ENCODE measurements around the gene METAP2.

METAP2 gene

DNA sequence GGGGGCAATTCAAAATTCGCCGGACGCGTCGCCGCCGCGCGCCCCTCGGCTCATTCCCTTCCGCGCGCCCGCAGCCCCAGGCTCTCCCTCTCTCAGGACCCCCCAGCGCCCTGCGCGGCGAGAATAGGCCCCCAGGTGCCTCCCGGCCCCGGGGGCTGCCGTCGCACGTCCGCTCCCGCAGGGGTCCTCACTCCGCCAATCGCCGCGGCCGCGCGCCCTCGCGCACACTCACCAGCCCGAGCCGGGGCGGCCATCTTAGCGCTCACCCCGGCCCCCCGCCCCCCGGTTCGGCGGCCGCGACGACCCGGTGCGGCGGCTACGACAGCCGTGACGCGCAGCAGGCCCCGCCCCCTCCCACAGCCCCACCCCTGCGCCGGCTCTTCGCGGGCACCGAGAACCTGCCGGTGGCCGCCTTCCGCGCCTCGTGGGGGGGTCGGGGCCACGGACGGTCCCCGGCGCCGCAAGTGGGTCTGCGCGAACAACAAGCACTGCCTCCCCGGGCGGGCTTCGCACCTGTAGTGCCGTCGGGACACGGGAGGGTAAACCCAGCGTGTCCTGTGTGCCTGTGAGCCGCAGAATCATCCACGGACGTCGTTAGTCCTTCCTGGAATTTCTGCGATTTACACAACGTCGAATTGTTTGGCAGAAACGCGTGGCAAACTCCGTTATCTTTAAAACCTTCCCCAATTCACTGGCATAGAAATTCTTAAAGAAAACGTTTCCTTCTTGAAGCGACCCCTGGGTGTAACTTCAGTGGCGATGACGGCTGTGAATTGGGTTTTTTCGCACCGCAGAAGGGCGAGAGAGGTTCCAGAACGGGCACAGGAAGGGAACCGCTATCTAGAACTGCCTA lies 74.8 kb downstream of the METAP2 start:
- DNase-seq (ENCODE audit: low spot score) = no peak

DNA sequence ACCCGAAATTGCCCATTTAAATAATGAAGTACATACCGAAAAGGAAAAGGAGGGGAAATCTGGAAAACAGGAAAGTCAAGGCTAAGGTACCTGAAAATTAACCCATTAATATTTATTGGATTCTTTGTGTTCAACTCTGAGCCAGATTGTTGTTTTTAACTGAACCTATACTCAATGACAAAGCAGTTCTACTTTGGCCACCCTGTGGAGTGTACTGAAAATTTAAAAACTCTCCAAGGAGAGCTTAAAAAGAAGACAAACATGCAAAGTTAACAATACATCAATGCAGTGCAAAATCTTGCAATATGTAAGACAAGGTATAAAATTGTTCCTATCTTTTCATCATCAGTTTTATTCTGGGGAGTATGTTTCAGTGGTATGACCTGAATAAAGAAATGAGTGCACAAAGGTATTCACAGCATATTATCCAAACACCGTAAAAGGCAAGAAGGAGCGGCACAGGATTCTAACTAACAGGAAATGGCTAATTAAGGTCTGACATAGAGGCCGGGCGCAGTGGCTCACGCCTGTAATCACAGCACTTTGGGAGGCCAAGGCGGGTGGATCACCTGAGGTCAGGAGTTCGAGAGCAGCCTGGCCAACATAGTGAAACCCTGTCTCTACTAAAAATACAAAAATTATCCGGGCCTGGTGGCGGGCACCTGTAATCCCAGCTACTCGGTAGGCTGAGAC lies 75.6 kb downstream of the METAP2 start:
- no peak for FAIRE-seq

More for the DNA sequence above, 74.8 kb downstream of the METAP2 start:
- FAIRE-seq = no peak

GRCh38 chr12:95551305-95551704 lies 77.4 kb downstream of the METAP2 start, which contains the start of gene USP44:
Gene USP44, minus strand, starts transcription at chr12:95551476. Its CDS starts 17,220 bp downstream, at chr12:95534256.
- FAIRE-seq = no peak
- no peak for DNase-seq (ENCODE audit: low spot score)

More for the DNA sequence above, 75.6 kb downstream of the METAP2 start:
- DNase-seq (ENCODE audit: low spot score) = no peak

- FAIRE-seq = no peak
- DNase-seq (ENCODE audit: low spot score) = no peak
Observed at GRCh38 chr12:95551913-95552516, 78.1 kb downstream of the METAP2 start.

DNA sequence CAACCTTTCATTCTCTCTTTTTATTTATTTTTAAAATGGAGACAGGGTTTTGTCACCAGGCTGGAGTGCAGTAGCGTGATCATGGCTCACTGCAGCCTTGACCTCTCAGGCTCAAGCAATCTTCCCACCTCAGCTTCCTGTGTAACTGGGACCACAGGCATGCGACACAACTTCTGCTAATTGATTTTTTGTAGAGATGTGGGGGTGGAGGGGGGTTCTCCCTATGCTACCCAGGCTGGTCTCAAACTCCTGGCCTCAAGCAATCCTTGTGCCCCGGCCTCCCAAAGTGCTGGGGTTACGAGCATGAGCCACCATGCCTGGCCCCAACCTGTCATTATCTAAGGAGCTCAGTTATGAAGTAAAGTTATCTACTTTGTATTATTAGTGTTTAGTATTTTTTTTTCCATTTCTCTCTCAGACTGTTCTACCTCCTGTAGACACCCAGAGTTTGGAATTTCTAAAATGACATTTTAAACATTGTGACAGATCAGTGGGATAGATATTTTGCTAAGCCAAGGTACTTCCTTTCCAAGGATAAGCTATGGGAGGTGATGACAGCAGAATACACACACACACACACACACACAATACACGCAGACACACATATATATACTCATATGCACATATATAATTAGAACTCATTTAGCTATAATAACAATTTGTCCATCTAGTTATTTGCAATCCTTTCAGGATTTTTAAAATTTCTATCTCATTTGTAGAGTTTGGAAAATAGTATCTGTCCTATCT lies 79.4 kb downstream of the METAP2 start:
- FAIRE-seq = no peak
- no peak for DNase-seq (ENCODE audit: low spot score)

GRCh38 chr12:95554532-95555071 lies 80.7 kb downstream of the METAP2 start:
- DNase-seq (ENCODE audit: low spot score) = no peak
- FAIRE-seq = no peak

DNA sequence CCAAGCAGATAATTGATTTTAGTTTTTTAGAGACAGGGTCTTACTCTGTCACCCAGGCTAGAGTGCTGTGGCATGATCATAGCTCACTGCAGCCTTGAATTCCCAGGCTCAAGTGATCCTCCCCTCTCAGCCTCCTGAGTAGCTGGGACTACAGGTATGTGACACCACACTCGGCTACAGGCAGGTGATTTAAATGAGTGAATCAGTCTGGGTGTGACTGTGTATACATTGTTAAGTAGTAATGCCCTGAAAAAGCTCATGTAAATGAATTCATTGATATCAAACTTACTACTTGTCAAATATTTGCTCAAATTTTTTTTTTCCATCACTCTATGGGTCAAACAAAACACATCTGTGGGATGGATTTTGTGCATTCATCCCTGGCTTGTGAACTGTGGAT lies 83.7 kb downstream of the METAP2 start:
- no peak for DNase-seq (ENCODE audit: low spot score)

More for the DNA sequence above, 83.7 kb downstream of the METAP2 start:
- no peak for FAIRE-seq
